ENCODE data around the gene TARS3.

Gene TARS3

GRCh38 chr15:101625184-101625583 is 99.1 kb downstream of the TARS3 start:
- no peak for DNase-seq (ENCODE audit: low read depth in 1 of 2, low spot score in 1 of 2)

- no peak for DNase-seq (ENCODE audit: low read depth in 1 of 2, low spot score in 1 of 2)
Observed at GRCh38 chr15:101623367-101624304, 100.6 kb downstream of the TARS3 start.

GRCh38 chr15:101621961-101622360 is 102.3 kb downstream of the TARS3 start:
- no peak for DNase-seq (ENCODE audit: low read depth in 1 of 2, low spot score in 1 of 2)

- DNase-seq (ENCODE audit: low read depth in 1 of 2, low spot score in 1 of 2), result no peak
Observed at GRCh38 chr15:101620671-101621070, 103.6 kb downstream of the TARS3 start.

GRCh38 chr15:101619615-101619865 is 104.7 kb downstream of the TARS3 start:
- DNase-seq (ENCODE audit: low read depth in 1 of 2, low spot score in 1 of 2), result no peak

- DNase-seq (ENCODE audit: low read depth in 1 of 2, low spot score in 1 of 2), result no peak
Observed at GRCh38 chr15:101618851-101619614, 105.2 kb downstream of the TARS3 start.

- DNase-seq (ENCODE audit: low read depth in 1 of 2, low spot score in 1 of 2), result no peak
Observed at GRCh38 chr15:101618076-101618475, 106.2 kb downstream of the TARS3 start.

GRCh38 chr15:101617390-101617965 is 106.8 kb downstream of the TARS3 start:
- DNase-seq (ENCODE audit: low read depth in 1 of 2, low spot score in 1 of 2), result no peak

GRCh38 chr15:101615986-101616848 is 108.1 kb downstream of the TARS3 start:
- no peak for DNase-seq (ENCODE audit: low read depth in 1 of 2, low spot score in 1 of 2)

- no peak for DNase-seq (ENCODE audit: low read depth in 1 of 2, low spot score in 1 of 2)
Observed at GRCh38 chr15:101615414-101615985, 108.8 kb downstream of the TARS3 start.

- DNase-seq (ENCODE audit: low read depth in 1 of 2, low spot score in 1 of 2), result no peak
Observed at GRCh38 chr15:101614761-101615160, 109.5 kb downstream of the TARS3 start.

- DNase-seq (ENCODE audit: low read depth in 1 of 2, low spot score in 1 of 2), result no peak
Observed at GRCh38 chr15:101614001-101614585, 110.2 kb downstream of the TARS3 start.

- no peak for DNase-seq (ENCODE audit: low read depth in 1 of 2, low spot score in 1 of 2)
Observed at GRCh38 chr15:101613130-101614000, 110.9 kb downstream of the TARS3 start.

GRCh38 chr15:101612676-101613075 is 111.6 kb downstream of the TARS3 start:
- DNase-seq (ENCODE audit: low read depth in 1 of 2, low spot score in 1 of 2), result no peak

- DNase-seq (ENCODE audit: low read depth in 1 of 2, low spot score in 1 of 2), result no peak
Observed at GRCh38 chr15:101611580-101612299, 112.5 kb downstream of the TARS3 start.

GRCh38 chr15:101611007-101611406 is 113.3 kb downstream of the TARS3 start:
- no peak for DNase-seq (ENCODE audit: low read depth in 1 of 2, low spot score in 1 of 2)

- DNase-seq (ENCODE audit: low read depth in 1 of 2, low spot score in 1 of 2), result no peak
Observed at GRCh38 chr15:101610611-101611000, 113.7 kb downstream of the TARS3 start.

- no peak for DNase-seq (ENCODE audit: low read depth in 1 of 2, low spot score in 1 of 2)
Observed at GRCh38 chr15:101609742-101610610, 114.3 kb downstream of the TARS3 start.

Measured in activated T-helper 1 cell treated with anti-CD3 and anti-CD28 coated beads, Interleukin-2, amount 50 U/mL, for 16 hours (primary cell).